Hematopoietic multipotent progenitor cell treated with erythropoietin and hydrocortisone succinate and interleukin-3 and kit ligand, for 15 days (in vitro differentiated cells): ENCODE measurements around the gene LSM3.

Experiments used
- DNase-seq: peaks from one replicate; pipeline ENCODE4 v3.0.0-alpha.2; 2015; ENCODE audit warnings: low spot score

The LSM3 gene

GRCh38 chr3:14241716-14242115 is 63.1 kb downstream of the LSM3 start:
- DNase-seq = no peak

GRCh38 chr3:14242490-14243311 is 64.1 kb downstream of the LSM3 start:
- DNase-seq = no peak

- DNase-seq = no peak
Observed at GRCh38 chr3:14243782-14244181, 65.2 kb downstream of the LSM3 start.

- no peak for DNase-seq
Observed at GRCh38 chr3:14244521-14245247, 66.1 kb downstream of the LSM3 start.

GRCh38 chr3:14245248-14245639 is 66.6 kb downstream of the LSM3 start:
- DNase-seq = no peak

- no peak for DNase-seq
Observed at GRCh38 chr3:14245822-14246221, 67.2 kb downstream of the LSM3 start.

GRCh38 chr3:14246414-14246813 is 67.8 kb downstream of the LSM3 start:
- DNase-seq = no peak

GRCh38 chr3:14248477-14248848 is 69.8 kb downstream of the LSM3 start:
- DNase-seq = no peak

GRCh38 chr3:14248849-14249523 is 70.4 kb downstream of the LSM3 start:
- no peak for DNase-seq
